SU-DHL-6 (cell line): Measurements from ENCODE around the gene NOS3.

Source experiments
- H2AFZ ChIP-seq: fragments of 200-600 bp; sonication (generic); 2 replicates; pipeline ENCODE4 v1.6.1; 2014; ENCODE audit warnings: low read depth, mild to moderate bottlenecking, moderate library complexity, mixed read lengths, antibody characterized with exemption, low read length; ENCODE audit not compliant: severe bottlenecking
- H3F3A ChIP-seq: fragments of 200-600 bp; shearing (Covaris generic); 2 replicates; pipeline ENCODE4 v1.6.0; 2016; ENCODE audit warnings: antibody characterized with exemption, mild to moderate bottlenecking; ENCODE audit not compliant: insufficient read depth
- H3K27ac ChIP-seq: fragments of 200-600 bp; sonication (generic); 2 replicates; pipeline ENCODE4 v1.5.1; 2016; ENCODE audit warnings: low read depth, mild to moderate bottlenecking, low read length, moderate library complexity, mixed read lengths
- H3K27me3 ChIP-seq: fragments of 200-600 bp; sonication (generic), shearing (Covaris generic); 2 replicates; pipeline ENCODE4 v1.6.0; 2014; ENCODE audit warnings: mild to moderate bottlenecking, low read length
- H3K36me3 ChIP-seq: fragments of 200-600 bp; sonication (generic); 2 replicates; pipeline ENCODE4 v1.6.1; 2014; ENCODE audit warnings: mild to moderate bottlenecking, low read length, mixed read lengths
- H3K4me2 ChIP-seq: fragments of 300-600, 200-600 bp; shearing (Covaris generic), sonication (generic); 2 replicates; pipeline ENCODE4 v1.6.0; 2014; ENCODE audit warnings: low read length, low read depth, mild to moderate bottlenecking; ENCODE audit not compliant: poor library complexity, severe bottlenecking
- H3K4me3 ChIP-seq: fragments of 200-600 bp; sonication (generic); 2 replicates; pipeline ENCODE4 v1.5.1; 2014; ENCODE audit warnings: antibody characterized with exemption, low read length, mild to moderate bottlenecking, mixed read lengths; ENCODE audit not compliant: insufficient read depth, poor library complexity, severe bottlenecking
- H3K79me2 ChIP-seq: fragments of 200-600 bp; sonication (generic); 2 replicates; pipeline ENCODE4 v1.6.1; 2014; ENCODE audit warnings: mild to moderate bottlenecking, low read length, moderate library complexity; ENCODE audit not compliant: insufficient read depth
- H3K9ac ChIP-seq: fragments of 200-600 bp; sonication (generic); 2 replicates; pipeline ENCODE4 v1.7.0; 2014; ENCODE audit warnings: mild to moderate bottlenecking, low read length
- H3K9me2 ChIP-seq: fragments of 200-600 bp; sonication (generic); replicated peaks from 2 replicates; pipeline ENCODE4 v1.6.1; 2014; ENCODE audit warnings: low read length; ENCODE audit not compliant: insufficient read depth
- H3K9me3 ChIP-seq: fragments of 200-600 bp; sonication (generic); 2 replicates; pipeline ENCODE4 v1.6.1; 2014; ENCODE audit warnings: low read length, mixed read lengths; ENCODE audit not compliant: insufficient read depth
- H4K20me1 ChIP-seq: fragments of 200-600 bp; sonication (generic); 2 replicates; pipeline ENCODE4 v1.6.1; 2014; ENCODE audit warnings: low read depth, mild to moderate bottlenecking, antibody characterized with exemption, low read length, moderate library complexity, mixed read lengths
- CTCF ChIP-seq: fragments of 200-600 bp; sonication (generic); IDR thresholded peaks from one replicate; pipeline ENCODE4 v1.5.1; 2017; ENCODE audit warnings: antibody characterized with exemption, mild to moderate bottlenecking, low read length, moderate library complexity; ENCODE audit not compliant: insufficient read depth, poor library complexity, severe bottlenecking
- EZH2phosphoT487 ChIP-seq: fragments of 200-600 bp; sonication (generic), shearing (Covaris generic); conservative IDR thresholded peaks from 2 replicates; pipeline ENCODE4 v1.6.1; 2018; ENCODE audit warnings: mild to moderate bottlenecking, antibody characterized with exemption, low read length, moderate library complexity, mixed read lengths

The NOS3 gene

GRCh38 chr7:151008511-151009323 is 17.9 kb downstream of the NOS3 start:
- H3K9me3 ChIP-seq, result no peaks in the 10 kb centered on the region
- H3K4me3 ChIP-seq, result no peak overlapping the region
- TF ChIP-seq EZH2phosphoT487 (no peak), CTCF (peak; percentile 97)
- H3K4me2 ChIP-seq, result peak overlapping the region; percentile 38
- H3K27me3 ChIP-seq, result no peaks in the 10 kb centered on the region
- no peaks in the 10 kb centered on the region for H4K20me1 ChIP-seq
- no peaks in the 10 kb centered on the region for H3K79me2 ChIP-seq
- no peaks in the 10 kb centered on the region for H3F3A ChIP-seq
- no peaks in the 10 kb centered on the region for H3K36me3 ChIP-seq
- no peaks in the 10 kb centered on the region for H3K9me2 ChIP-seq
- H2AFZ ChIP-seq, result peak overlapping the region; percentile 34
- no peak overlapping the region for H3K27ac ChIP-seq
- 0 out of 2 replicates have a peak overlapping the region, but pooled peaks have one; percentile 19 for H3K9ac ChIP-seq

GRCh38 chr7:151009327-151010036 is 18.7 kb downstream of the NOS3 start:
- Histone ChIP-seq H3K27ac (no peak overlapping the region), H4K20me1 (no peaks in the 10 kb centered on the region), H3K4me2 (no peak overlapping the region), H3K36me3 (no peaks in the 10 kb centered on the region), H3K9me3 (no peaks in the 10 kb centered on the region), H3K9me2 (no peaks in the 10 kb centered on the region), H3K27me3 (no peaks in the 10 kb centered on the region), H3K4me3 (no peak overlapping the region), H2AFZ (no peak overlapping the region), H3F3A (no peaks in the 10 kb centered on the region), H3K79me2 (no peaks in the 10 kb centered on the region), H3K9ac (no peak overlapping the region)
- TF ChIP-seq EZH2phosphoT487 (no peak), CTCF (no peak)

GRCh38 chr7:151010037-151010306 is 19.2 kb downstream of the NOS3 start:
- Histone ChIP-seq H3K4me2 (no peak overlapping the region), H3K36me3 (no peaks in the 10 kb centered on the region), H3K27me3 (no peaks in the 10 kb centered on the region), H3K27ac (no peak overlapping the region), H3K4me3 (no peak overlapping the region), H4K20me1 (no peaks in the 10 kb centered on the region), H3K79me2 (no peaks in the 10 kb centered on the region), H3K9me2 (no peaks in the 10 kb centered on the region), H3K9me3 (no peaks in the 10 kb centered on the region), H3F3A (no peaks in the 10 kb centered on the region), H3K9ac (no peak overlapping the region), H2AFZ (no peak overlapping the region)
- no peak for TF ChIP-seq CTCF
- TF ChIP-seq EZH2phosphoT487, result no peak
